CD14-positive monocyte (primary cell): ENCODE measurements around the gene ISG15. TPM values are rescaled to one million over a fixed set of nuclear protein-coding genes. Genes with fewer than 3 reads are reported as not detected.
"Not testable (repeated sequence)": the region's sequence is repeated elsewhere in the genome, so short reads cannot be mapped to it uniquely, and the experiment has no call there.

ENCODE experiments used
- DNase-seq, 3 donors: peaks; one replicate each; pipeline ENCODE4 v3.0.0-alpha.2; 2011 to 2022
- H2AFZ ChIP-seq: 2 replicates; pipeline ENCODE4 v1.6.0; 2012; ENCODE audit warnings: mild to moderate bottlenecking, low read depth, low read length, inconsistent platforms; ENCODE audit not compliant: insufficient read depth, poor library complexity, severe bottlenecking
- H3K27ac ChIP-seq, 2 donors: 1 replicate in 1 of 2; 2 replicates in 1 of 2; pipeline ENCODE4 v1.5.1; 2012 to 2013; ENCODE audit warnings: low read length in 2 of 2, control low read depth in 1 of 2, inconsistent platforms in 1 of 2, low read depth in 1 of 2, mild to moderate bottlenecking in 1 of 2
- H3K27me3 ChIP-seq, 2 donors: one replicate each; pipeline versions ENCODE4 v1.6.0 to v1.6.1; 2011 to 2013; ENCODE audit warnings: low read length in 2 of 2; ENCODE audit not compliant: control insufficient read depth in 2 of 2, insufficient read depth in 2 of 2
- H3K36me3 ChIP-seq, 2 donors: replicated peaks in 1 of 2; 1 replicate in 1 of 2; 2 replicates in 1 of 2; pipeline versions ENCODE4 v1.5.1 to v1.6.1; 2012 to 2013; ENCODE audit warnings: low read length in 2 of 2, control low read depth in 1 of 2, inconsistent platforms in 1 of 2, mild to moderate bottlenecking in 1 of 2; ENCODE audit not compliant: insufficient read depth in 2 of 2, control insufficient read depth in 1 of 2
- H3K4me1 ChIP-seq, 2 donors: 1 replicate in 1 of 2; 2 replicates in 1 of 2; pipeline versions ENCODE4 v1.5.1 to v1.6.1; 2012 to 2013; ENCODE audit warnings: low read length in 2 of 2, control low read depth in 1 of 2, inconsistent platforms in 1 of 2, mild to moderate bottlenecking in 1 of 2, moderate library complexity in 1 of 2; ENCODE audit not compliant: insufficient read depth in 2 of 2, control insufficient read depth in 1 of 2
- H3K4me2 ChIP-seq: replicated peaks from 2 replicates; pipeline ENCODE3; 2012; ENCODE audit warnings: low read length, moderate library complexity, mild to moderate bottlenecking; ENCODE audit not compliant: poor library complexity, severe bottlenecking; ENCODE audit errors: extremely low read depth
- H3K4me3 ChIP-seq, 3 experiments: fragments of 200-600 bp in 1 of 3; sonication (generic) in 1 of 3; replicated peaks in 1 of 3; 1 replicate in 2 of 3; 2 replicates in 1 of 3; pipeline ENCODE4 v1.5.1; 2011 to 2013; ENCODE audit warnings: low read length in 3 of 3, mild to moderate bottlenecking in 3 of 3, control low read depth in 2 of 3, low read depth in 2 of 3, inconsistent platforms in 1 of 3, moderate library complexity in 1 of 3
- H3K79me2 ChIP-seq: 2 replicates; pipeline ENCODE4 v1.6.0; 2012; ENCODE audit warnings: mild to moderate bottlenecking, control low read depth, inconsistent platforms, low read length, moderate library complexity; ENCODE audit not compliant: insufficient read depth
- H3K9ac ChIP-seq: 2 replicates; pipeline ENCODE4 v1.6.0; 2017; ENCODE audit warnings: low read length, mild to moderate bottlenecking; ENCODE audit not compliant: insufficient read depth, poor library complexity, severe bottlenecking
- H3K9me3 ChIP-seq, 2 donors: replicated peaks in 1 of 2; 1 replicate in 1 of 2; 2 replicates in 1 of 2; pipeline versions ENCODE4 v1.5.1 to v1.6.1; 2012 to 2013; ENCODE audit warnings: low read length in 2 of 2, control low read depth in 1 of 2; ENCODE audit not compliant: control insufficient read depth in 1 of 2, insufficient read depth in 1 of 2
- H4K20me1 ChIP-seq: 2 replicates; pipeline ENCODE4 v1.6.0; 2012; ENCODE audit warnings: mild to moderate bottlenecking, low read length, control low read depth, moderate library complexity; ENCODE audit not compliant: insufficient read depth
- H3K27ac Mint-ChIP-seq, 7 donors: one replicate each; pipeline ENCODE4 v1.8.0; 2020; ENCODE audit warnings: mild to moderate bottlenecking in 7 of 7, mixed read lengths in 7 of 7, moderate library complexity in 6 of 7, inconsistent platforms in 2 of 7
- H3K27me3 Mint-ChIP-seq, 3 donors: one replicate each; pipeline ENCODE4 v1.8.0; 2021 to 2022; ENCODE audit warnings: low read depth in 3 of 3, mild to moderate bottlenecking in 3 of 3, mixed read lengths in 3 of 3, moderate library complexity in 3 of 3, inconsistent platforms in 1 of 3
- H3K36me3 Mint-ChIP-seq, 2 donors: one replicate each; pipeline ENCODE4 v1.8.0; 2020; ENCODE audit warnings: mixed read lengths in 2 of 2, inconsistent platforms in 1 of 2, mild to moderate bottlenecking in 1 of 2
- H3K4me1 Mint-ChIP-seq: one replicate; pipeline ENCODE4 v1.8.0; 2020; ENCODE audit warnings: mild to moderate bottlenecking, mixed read lengths
- H3K4me3 Mint-ChIP-seq, 2 donors: one replicate each; pipeline ENCODE4 v1.8.0; 2020; ENCODE audit warnings: mild to moderate bottlenecking in 2 of 2, mixed read lengths in 2 of 2, moderate library complexity in 1 of 2
- H3K9me3 Mint-ChIP-seq, 7 donors: one replicate each; pipeline ENCODE4 v1.8.0; 2020 to 2022; ENCODE audit warnings: mixed read lengths in 7 of 7, mild to moderate bottlenecking in 6 of 7, moderate library complexity in 6 of 7, inconsistent platforms in 2 of 7
- WGBS: methylation state at CpG from one replicate; pipeline ENCODE4 v1.1.5; 2013; ENCODE audit warnings: missing lambda C conversion rate; ENCODE audit not compliant: insufficient coverage; 5-methylcytosine and 5-hydroxymethylcytosine counted together
- intact Hi-C, 2 donors: fragments of 100-400 bp; cut with micrococcal nuclease; formaldehyde crosslinking; loops; one replicate each; pipeline versions ENCODE4 v1.15.0 to v1.15.1; 2023
- polyA plus RNA-seq, 3 donors: library from polyadenylated mRNA; depleted of rRNA in 1 of 3; unstranded in 2 of 3; stranded (reverse) in 1 of 3; fragments of 300-500 nt in 2 of 3; fragments of >200 nt in 1 of 3; fragmentation: Illumina TruSeq in 2 of 3; gene quantifications; 1 replicate in 2 of 3; 2 replicates in 1 of 3; pipeline ENCODE4 v1.2.3, GENCODE V29; 2012 to 2021
- TF ChIP-seq, protein P1 (sequence below): fragments of 200-600 bp; IDR thresholded peaks from one replicate; pipeline ENCODE4 v1.8.0; 2022; ENCODE audit warnings: antibody characterized with exemption, mild to moderate bottlenecking

ISG15 gene
- polyA plus RNA-seq, 3 donors, result 128 to 241 (median 145) TPM

DNA sequence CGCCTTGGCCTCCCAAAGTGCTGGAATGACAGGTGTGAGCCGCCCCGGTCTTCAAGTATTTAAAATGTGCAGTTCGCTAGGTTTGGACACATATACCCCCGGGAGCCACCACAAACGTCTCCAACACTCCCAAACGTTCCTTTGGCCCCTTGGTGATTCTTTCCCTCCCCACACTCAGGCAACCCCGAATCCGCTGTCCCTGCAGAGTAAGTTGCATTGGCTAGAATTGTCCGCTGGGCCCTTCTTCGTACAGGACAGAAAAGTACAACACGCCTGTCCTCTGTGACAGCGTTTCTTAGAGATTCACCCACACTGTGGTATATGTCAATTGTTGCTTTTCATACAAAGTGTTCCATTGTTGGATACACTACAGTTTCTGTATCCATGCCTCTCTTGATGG lies 28.2 kb upstream of the ISG15 start:
- Histone ChIP-seq H3K36me3 (no peaks in the 10 kb centered on the region), H2AFZ (no peak overlapping the region), H3K9ac (no peak overlapping the region), H3K4me3 (no peak overlapping the region), H3K27me3 (peaks cover 0 to 20% of the 10 kb centered on the region in 2 donors), H3K4me2 (no peak overlapping the region), H3K9me3 (no peaks in the 10 kb centered on the region), H3K27ac (no peak overlapping the region), H4K20me1 (no peaks in the 10 kb centered on the region), H3K4me1 (no peaks in the 10 kb centered on the region), H3K79me2 (no peaks in the 10 kb centered on the region)
- WGBS, result 96% methylated on average over 4 of the region's 13 CpGs
- H3K27ac Mint-ChIP-seq, result peak overlapping the region in 1 of 7 donors; percentile 62
- H3K4me1 Mint-ChIP-seq, result no peaks in the 10 kb centered on the region
- peak overlapping the region in 1 of 2 donors; percentile 26 for H3K4me3 Mint-ChIP-seq
- intact Hi-C loops, result loop anchor here in 1 of 2 donors (10.0 kb wide), 1 partner anchor 80 kb away; no protein-coding TSS in a partner anchor
- H3K36me3 Mint-ChIP-seq, result no peaks in the 10 kb centered on the region
- TF ChIP-seq, protein P1, sequence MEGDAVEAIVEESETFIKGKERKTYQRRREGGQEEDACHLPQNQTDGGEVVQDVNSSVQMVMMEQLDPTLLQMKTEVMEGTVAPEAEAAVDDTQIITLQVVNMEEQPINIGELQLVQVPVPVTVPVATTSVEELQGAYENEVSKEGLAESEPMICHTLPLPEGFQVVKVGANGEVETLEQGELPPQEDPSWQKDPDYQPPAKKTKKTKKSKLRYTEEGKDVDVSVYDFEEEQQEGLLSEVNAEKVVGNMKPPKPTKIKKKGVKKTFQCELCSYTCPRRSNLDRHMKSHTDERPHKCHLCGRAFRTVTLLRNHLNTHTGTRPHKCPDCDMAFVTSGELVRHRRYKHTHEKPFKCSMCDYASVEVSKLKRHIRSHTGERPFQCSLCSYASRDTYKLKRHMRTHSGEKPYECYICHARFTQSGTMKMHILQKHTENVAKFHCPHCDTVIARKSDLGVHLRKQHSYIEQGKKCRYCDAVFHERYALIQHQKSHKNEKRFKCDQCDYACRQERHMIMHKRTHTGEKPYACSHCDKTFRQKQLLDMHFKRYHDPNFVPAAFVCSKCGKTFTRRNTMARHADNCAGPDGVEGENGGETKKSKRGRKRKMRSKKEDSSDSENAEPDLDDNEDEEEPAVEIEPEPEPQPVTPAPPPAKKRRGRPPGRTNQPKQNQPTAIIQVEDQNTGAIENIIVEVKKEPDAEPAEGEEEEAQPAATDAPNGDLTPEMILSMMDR, result no peak
- peaks cover 46 to 70% (median 55%) of the 10 kb centered on the region in 3 donors for H3K27me3 Mint-ChIP-seq
- H3K9me3 Mint-ChIP-seq, result peaks cover 0 to 9% (median 6%) of the 10 kb centered on the region in 7 donors
- DNase-seq, result no peak

DNA sequence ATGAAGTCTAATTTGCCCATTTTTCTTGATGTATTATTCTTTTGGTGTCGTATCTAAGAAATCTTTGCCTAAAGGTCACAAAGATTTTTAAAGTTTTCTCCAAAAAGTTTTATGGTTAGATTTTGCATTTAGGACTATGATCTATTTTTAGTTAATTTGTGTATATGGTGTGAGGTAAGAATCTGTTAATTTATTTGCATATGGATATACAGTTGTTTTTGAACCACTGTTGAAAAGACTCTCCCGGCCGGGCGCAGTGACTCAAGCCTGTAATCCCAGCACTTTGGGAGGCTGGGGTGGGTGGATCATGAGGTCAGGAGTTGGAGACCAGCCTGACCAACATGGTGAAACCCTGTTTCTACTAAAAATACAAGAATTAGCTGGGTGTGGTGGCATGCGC lies 25.2 kb upstream of the ISG15 start:
- peaks cover 14 to 32% (median 23%) of the 10 kb centered on the region in 7 donors for H3K9me3 Mint-ChIP-seq
- not testable (repeated sequence) for H4K20me1 ChIP-seq, DNase-seq, H3K36me3 ChIP-seq, H3K36me3 Mint-ChIP-seq, H3K9ac ChIP-seq, H3K27ac ChIP-seq, H3K4me1 Mint-ChIP-seq, H3K79me2 ChIP-seq, H3K4me2 ChIP-seq, H2AFZ ChIP-seq, H3K27ac Mint-ChIP-seq, H3K4me3 ChIP-seq, H3K4me1 ChIP-seq
- H3K4me3 Mint-ChIP-seq, result peak overlapping the region in 1 of 2 donors; percentile 43
- Histone ChIP-seq H3K27me3 (peaks cover 0 to 20% of the 10 kb centered on the region in 2 donors), H3K9me3 (peaks cover 10 to 14% of the 10 kb centered on the region in 2 donors)
- intact Hi-C loops, result loop anchor here in 1 of 2 donors (10.0 kb wide), 1 partner anchor 77 kb away; no protein-coding TSS in a partner anchor
- H3K27me3 Mint-ChIP-seq, result peaks cover 53 to 77% (median 58%) of the 10 kb centered on the region in 3 donors
- no CpG with 5 or more reads among the region's 5 CpGs for WGBS

DNA sequence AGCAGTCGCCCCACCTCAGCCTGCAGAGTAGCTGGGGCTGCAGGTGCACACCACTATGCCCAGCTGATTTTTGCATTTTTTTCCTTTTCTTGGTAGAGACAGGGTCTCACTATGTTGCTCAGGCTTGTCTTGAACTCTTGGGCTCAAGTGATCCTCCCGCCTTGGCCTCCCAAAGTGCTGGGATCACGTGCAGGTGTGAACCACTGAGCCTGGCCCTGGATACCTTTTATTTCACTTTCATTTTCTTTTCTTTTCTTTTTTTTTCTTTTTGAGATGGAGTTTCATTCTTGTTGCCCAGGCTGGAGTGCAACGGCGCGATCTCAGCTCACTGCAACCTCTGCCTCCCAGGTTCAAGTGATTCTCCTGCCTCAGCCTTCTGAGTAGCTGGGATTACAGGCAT lies 22.0 kb upstream of the ISG15 start:
- H3K27ac Mint-ChIP-seq, H3K36me3 Mint-ChIP-seq, H4K20me1 ChIP-seq, H3K4me1 ChIP-seq, H3K36me3 ChIP-seq, intact Hi-C loops, H3K9ac ChIP-seq, H3K4me2 ChIP-seq, H3K4me3 ChIP-seq, H2AFZ ChIP-seq, DNase-seq, H3K79me2 ChIP-seq, H3K4me1 Mint-ChIP-seq, H3K27ac ChIP-seq: not testable (repeated sequence)
- 100% methylated on average over 1 of the region's 6 CpGs for WGBS
- Histone ChIP-seq H3K27me3 (peaks cover 0 to 31% of the 10 kb centered on the region in 2 donors), H3K9me3 (peaks cover 13 to 22% of the 10 kb centered on the region in 2 donors)
- H3K4me3 Mint-ChIP-seq, result peak overlapping the region in 1 of 2 donors; percentile 20
- H3K9me3 Mint-ChIP-seq, result peaks cover 14 to 39% (median 30%) of the 10 kb centered on the region in 7 donors
- peaks cover 51 to 81% (median 65%) of the 10 kb centered on the region in 3 donors for H3K27me3 Mint-ChIP-seq
